ENCODE data around the gene ZNF536. TPM values are rescaled to one million over a fixed set of nuclear protein-coding genes. Genes with fewer than 3 reads are reported as not detected.

Gene ZNF536
- total RNA-seq, 2 experiments from 2014 or later = not detected

DNA sequence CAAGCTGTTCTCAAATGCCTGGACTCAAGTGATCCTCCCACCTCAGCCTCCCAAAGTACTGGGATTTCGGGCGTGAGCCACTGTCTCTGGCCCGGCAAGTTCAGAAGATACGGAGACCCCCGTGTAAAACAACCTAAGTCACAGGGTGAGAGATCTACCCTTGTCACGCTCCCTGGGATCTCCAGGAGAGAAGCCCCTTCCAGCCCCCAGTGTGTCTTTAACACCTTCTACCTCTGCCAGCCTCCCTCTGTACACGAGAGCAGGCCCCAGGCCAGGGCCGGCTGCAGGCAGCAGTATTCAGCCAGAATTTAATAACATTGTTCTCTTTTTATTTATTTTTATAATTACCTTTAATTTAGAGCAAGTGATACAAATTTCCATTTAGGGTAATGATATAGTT is 49.4 kb downstream of the ZNF536 start:
- Mint-ChIP-seq H3K4me3 (no peak overlapping the region), H3K9me3 (ENCODE audit: insufficient read depth) (no peaks in the 10 kb centered on the region), H3K36me3 (ENCODE audit: low read depth) (no peaks in the 10 kb centered on the region), H3K27ac (no peak overlapping the region), H3K27me3 (ENCODE audit: low read depth) (no peaks in the 10 kb centered on the region), H3K4me1 (ENCODE audit: low read depth) (no peaks in the 10 kb centered on the region)
- no peak for ATAC-seq
- POLR2A ChIA-PET = no interaction called here
- CTCF ChIA-PET = no interaction called here
- no peak for DNase-seq

DNA sequence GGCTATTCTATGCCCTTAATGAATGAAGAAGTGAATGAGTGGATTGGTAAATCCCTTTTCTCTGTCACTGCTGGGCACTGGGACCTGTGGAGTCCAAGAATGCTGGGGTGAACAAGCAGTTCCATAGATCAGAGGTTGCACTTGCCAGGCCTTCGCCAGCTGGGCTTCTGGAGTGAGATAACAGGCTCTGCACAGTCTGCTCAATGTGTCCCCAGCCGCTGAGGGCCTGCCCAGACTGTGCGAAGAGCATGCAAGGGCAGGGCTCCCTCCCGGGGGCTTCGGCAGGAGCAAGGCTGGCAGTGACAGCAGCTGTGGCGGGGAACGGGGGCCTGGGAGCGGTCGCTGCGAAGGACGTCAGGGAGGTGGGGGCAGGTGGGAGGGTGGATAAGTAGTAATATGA is 51.3 kb downstream of the ZNF536 start:
- H3K9me3 Mint-ChIP-seq (ENCODE audit: insufficient read depth) = no peaks in the 10 kb centered on the region
- DNase-seq (peak; percentile 7), ATAC-seq (no peak)
- no peaks in the 10 kb centered on the region for H3K27me3 Mint-ChIP-seq (ENCODE audit: low read depth)
- ChIA-PET CTCF (no interaction called here), POLR2A (no interaction called here)
- H3K4me3 Mint-ChIP-seq = no peak overlapping the region
- H3K36me3 Mint-ChIP-seq (ENCODE audit: low read depth) = no peaks in the 10 kb centered on the region
- H3K4me1 Mint-ChIP-seq (ENCODE audit: low read depth) = no peaks in the 10 kb centered on the region
- no peak overlapping the region for H3K27ac Mint-ChIP-seq

DNA sequence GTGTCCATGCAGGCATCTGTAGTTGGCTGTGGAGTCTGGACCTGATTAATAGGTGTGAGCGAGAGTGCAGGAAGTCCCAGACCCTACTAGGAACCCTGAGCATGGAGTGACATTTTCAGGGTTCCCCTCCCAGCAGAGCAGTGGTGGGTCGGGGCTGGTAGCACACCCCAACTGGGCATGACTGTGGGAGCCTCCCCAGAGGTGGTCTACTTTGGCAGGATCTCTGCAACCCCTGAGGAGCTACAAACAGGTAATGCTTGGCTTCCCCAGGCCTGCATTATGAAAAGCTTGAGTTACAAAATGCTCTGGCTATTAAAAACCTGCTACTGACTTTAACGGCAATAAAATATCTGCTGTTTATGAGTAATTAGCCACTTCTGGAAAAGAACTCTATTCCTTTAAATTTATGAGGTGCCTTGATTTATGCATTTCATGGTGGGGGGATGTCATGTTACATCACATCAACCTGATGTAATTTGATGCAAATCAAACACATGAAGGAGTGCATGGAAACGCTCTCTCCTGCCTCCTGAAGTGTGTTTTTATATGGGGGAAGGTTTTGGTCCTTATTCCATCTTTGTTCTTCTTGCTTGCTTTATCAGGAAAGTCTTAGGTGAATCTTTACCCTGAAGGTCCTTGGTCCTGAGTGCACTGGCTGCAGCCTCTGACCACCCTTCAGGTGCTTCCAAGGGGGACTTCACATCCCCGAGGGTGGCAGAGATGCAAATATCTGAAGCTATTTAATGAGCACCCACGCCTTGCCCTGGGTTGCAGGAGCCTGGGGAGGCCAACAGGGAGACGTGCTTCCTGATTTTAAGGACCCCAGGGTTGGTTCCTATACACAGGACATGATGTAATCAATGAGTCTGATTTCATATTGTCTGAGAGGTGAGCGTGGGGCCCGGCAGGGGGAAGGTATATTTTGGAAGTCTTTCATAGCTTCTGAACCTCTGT is 54.0 kb downstream of the ZNF536 start:
- no peaks in the 10 kb centered on the region for H3K9me3 Mint-ChIP-seq (ENCODE audit: insufficient read depth)
- ATAC-seq = no peak
- no peaks in the 10 kb centered on the region for H3K27me3 Mint-ChIP-seq (ENCODE audit: low read depth)
- DNase-seq = no peak
- H3K36me3 Mint-ChIP-seq (ENCODE audit: low read depth) = no peaks in the 10 kb centered on the region
- no peaks in the 10 kb centered on the region for H3K4me1 Mint-ChIP-seq (ENCODE audit: low read depth)
- ChIA-PET CTCF (no interaction called here), POLR2A (no interaction called here)
- H3K4me3 Mint-ChIP-seq = no peak overlapping the region
- no peak overlapping the region for H3K27ac Mint-ChIP-seq

DNA sequence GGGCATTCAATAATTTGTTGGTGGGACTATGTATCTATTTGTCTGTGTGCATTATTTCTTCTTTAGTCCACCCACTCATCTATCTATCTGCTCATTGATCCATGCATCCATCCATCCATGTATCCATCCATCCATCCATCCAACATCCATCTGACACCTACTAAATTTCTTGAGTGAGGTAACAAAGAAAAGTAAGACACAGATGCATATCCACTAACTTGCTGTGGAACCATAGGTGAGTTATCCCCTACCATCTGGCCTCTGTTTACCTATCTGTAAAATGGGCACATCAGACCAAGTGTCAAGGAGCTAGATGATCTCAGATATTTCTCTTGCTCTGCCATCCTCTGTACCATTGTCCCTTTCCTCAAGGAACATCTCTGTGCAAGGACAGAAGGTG is 54.7 kb downstream of the ZNF536 start:
- Mint-ChIP-seq H3K4me3 (no peak overlapping the region), H3K4me1 (ENCODE audit: low read depth) (no peaks in the 10 kb centered on the region), H3K36me3 (ENCODE audit: low read depth) (no peaks in the 10 kb centered on the region), H3K27ac (no peak overlapping the region), H3K9me3 (ENCODE audit: insufficient read depth) (no peaks in the 10 kb centered on the region), H3K27me3 (ENCODE audit: low read depth) (no peaks in the 10 kb centered on the region)
- ChIA-PET POLR2A (no interaction called here), CTCF (no interaction called here)
- DNase-seq (no peak), ATAC-seq (no peak)

DNA sequence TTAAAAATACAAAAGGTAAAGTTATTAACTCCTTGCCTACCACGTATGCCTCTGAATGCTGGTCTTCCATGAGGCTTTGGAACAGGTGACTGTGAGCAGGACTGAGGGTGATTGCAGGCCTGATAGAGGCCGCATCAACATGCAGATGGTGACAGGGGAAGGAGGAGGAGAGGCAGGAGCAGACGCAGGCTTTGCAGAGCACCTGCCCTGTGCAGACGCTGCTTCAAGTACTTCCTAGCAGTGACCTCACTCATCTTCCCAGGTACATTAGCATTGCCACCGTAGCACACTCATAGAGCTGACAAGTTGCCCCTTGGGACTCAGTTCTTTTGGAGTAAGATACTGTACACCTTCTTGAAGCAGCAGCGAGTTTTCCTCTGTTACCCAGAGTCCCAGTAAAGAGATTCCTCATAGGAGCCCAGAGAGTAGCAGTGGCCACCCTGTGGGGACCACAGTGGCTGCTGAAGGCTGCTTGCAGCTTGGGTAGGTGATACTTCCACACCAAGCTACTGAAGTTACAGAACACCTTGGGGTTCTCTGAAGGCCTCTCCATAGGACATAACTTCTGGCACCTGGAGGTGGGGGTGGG is 56.0 kb downstream of the ZNF536 start:
- ATAC-seq (no peak), DNase-seq (no peak)
- no peaks in the 10 kb centered on the region for H3K36me3 Mint-ChIP-seq (ENCODE audit: low read depth)
- no peak overlapping the region for H3K4me3 Mint-ChIP-seq
- no peaks in the 10 kb centered on the region for H3K27me3 Mint-ChIP-seq (ENCODE audit: low read depth)
- H3K4me1 Mint-ChIP-seq (ENCODE audit: low read depth) = no peaks in the 10 kb centered on the region
- no peak overlapping the region for H3K27ac Mint-ChIP-seq
- ChIA-PET POLR2A (no interaction called here), CTCF (no interaction called here)
- no peaks in the 10 kb centered on the region for H3K9me3 Mint-ChIP-seq (ENCODE audit: insufficient read depth)

DNA sequence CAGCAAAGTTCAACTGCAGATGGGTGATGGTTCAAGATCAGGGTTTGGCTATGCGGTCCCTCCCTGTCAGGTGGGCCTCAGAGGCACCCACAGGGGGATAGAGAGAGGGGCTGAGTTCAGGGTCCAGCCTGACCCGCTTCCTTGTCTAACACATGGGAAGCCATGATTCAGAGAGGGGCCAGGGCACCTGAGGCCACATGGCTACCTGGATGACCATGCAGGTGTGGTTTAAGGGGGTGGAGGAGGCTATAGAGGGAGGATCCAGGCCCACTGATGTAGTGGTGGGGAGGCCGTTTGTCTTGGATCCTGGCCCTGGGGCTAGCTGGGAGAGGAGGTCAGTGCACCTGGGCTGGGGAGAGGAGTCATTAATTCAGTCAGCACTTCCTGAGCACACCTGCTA is 56.7 kb downstream of the ZNF536 start:
- ChIA-PET POLR2A (no interaction called here), CTCF (no interaction called here)
- no peaks in the 10 kb centered on the region for H3K36me3 Mint-ChIP-seq (ENCODE audit: low read depth)
- H3K9me3 Mint-ChIP-seq (ENCODE audit: insufficient read depth) = no peaks in the 10 kb centered on the region
- no peak for DNase-seq
- H3K4me1 Mint-ChIP-seq (ENCODE audit: low read depth) = no peaks in the 10 kb centered on the region
- no peaks in the 10 kb centered on the region for H3K27me3 Mint-ChIP-seq (ENCODE audit: low read depth)
- ATAC-seq = no peak
- no peak overlapping the region for H3K27ac Mint-ChIP-seq
- H3K4me3 Mint-ChIP-seq = no peak overlapping the region

DNA sequence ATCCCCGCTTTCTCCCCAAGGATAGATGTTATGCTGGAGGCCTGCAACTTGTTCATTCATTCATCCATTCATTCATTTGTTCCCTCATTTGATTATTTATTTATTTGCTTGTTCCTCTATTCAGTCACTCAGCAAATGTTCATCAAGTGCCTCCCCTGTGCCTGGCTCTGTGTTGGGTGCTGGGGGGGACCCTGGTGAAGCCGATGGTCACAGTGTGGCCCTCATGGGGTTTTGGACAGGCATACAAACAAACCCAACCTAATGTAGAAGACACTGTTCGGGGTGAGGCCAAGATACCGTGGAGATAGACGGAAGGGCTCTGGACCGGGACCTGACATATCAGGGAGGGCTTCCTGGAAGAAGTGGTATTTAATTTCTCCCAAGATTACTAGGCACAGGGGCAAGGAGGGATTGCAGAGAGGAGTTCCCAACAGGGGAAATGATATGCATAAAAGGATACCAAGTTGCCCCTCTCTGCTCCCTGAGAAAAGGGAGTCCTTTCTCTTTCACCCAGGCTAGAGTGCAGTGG is 58.1 kb downstream of the ZNF536 start:
- Mint-ChIP-seq H3K4me1 (ENCODE audit: low read depth) (no peaks in the 10 kb centered on the region), H3K9me3 (ENCODE audit: insufficient read depth) (no peaks in the 10 kb centered on the region), H3K36me3 (ENCODE audit: low read depth) (no peaks in the 10 kb centered on the region), H3K27ac (no peak overlapping the region), H3K27me3 (ENCODE audit: low read depth) (no peaks in the 10 kb centered on the region), H3K4me3 (no peak overlapping the region)
- POLR2A ChIA-PET = no interaction called here
- no peak for ATAC-seq
- CTCF ChIA-PET = no interaction called here
- DNase-seq = no peak

DNA sequence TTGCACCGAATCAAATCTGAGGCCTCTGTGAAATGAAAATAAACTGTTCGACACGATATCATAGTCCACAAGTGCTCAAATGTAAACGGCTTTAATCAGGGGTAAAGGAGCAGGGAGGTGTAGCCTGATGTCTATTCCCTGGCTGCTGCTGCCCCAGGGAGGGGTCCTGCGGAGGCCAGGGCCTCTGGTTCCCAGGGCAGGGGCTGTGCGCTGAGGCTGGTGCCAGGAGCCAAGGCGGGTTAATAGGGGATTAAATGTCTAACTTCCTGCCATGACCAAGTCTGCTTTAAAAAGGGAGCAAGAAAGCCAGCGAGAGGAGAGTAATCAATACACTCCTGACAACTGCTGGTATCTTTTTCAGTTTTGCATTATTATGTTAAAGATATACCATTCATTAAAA is 59.4 kb downstream of the ZNF536 start:
- H3K27ac Mint-ChIP-seq = no peak overlapping the region
- no peaks in the 10 kb centered on the region for H3K36me3 Mint-ChIP-seq (ENCODE audit: low read depth)
- DNase-seq (no peak), ATAC-seq (no peak)
- no peak overlapping the region for H3K4me3 Mint-ChIP-seq
- no peaks in the 10 kb centered on the region for H3K4me1 Mint-ChIP-seq (ENCODE audit: low read depth)
- no peaks in the 10 kb centered on the region for H3K27me3 Mint-ChIP-seq (ENCODE audit: low read depth)
- ChIA-PET CTCF (no interaction called here), POLR2A (no interaction called here)
- no peaks in the 10 kb centered on the region for H3K9me3 Mint-ChIP-seq (ENCODE audit: insufficient read depth)

DNA sequence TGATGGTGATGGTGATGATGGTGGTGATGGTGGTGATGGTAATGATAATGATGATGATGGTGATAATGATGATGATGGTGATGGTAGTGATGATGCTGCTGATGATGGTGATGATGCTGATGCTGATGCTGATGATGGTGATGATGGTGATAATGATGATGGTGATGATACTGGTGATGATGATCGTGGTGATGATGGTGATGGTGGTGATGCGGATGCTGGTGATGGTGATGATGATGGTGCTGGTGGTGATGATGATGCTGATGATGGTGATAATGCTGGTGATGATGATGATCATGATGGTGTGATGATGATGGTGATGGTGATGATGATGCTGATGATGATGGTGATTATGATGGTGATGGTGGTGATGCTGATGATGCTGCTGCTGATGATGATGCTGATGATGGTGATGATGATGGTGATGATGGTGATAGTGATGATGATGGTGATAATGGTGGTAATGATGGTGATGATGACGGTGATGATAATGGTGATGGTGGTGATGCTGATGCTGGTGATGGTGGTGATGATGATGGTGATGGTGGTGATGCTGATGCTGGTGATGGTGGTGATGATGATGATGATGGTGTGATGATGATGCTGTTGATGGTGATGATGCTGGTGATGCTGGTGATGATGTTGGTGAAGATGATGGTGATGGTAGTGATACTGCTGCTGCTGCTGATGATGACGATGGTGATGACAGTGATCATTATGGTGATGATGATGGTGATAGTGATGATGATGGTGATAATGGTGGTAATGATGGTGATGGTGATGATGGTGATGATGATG is 62.8 kb downstream of the ZNF536 start:
- no peaks in the 10 kb centered on the region for H3K9me3 Mint-ChIP-seq (ENCODE audit: insufficient read depth)
- POLR2A ChIA-PET = no interaction called here
- H3K4me1 Mint-ChIP-seq (ENCODE audit: low read depth) = no peaks in the 10 kb centered on the region

DNA sequence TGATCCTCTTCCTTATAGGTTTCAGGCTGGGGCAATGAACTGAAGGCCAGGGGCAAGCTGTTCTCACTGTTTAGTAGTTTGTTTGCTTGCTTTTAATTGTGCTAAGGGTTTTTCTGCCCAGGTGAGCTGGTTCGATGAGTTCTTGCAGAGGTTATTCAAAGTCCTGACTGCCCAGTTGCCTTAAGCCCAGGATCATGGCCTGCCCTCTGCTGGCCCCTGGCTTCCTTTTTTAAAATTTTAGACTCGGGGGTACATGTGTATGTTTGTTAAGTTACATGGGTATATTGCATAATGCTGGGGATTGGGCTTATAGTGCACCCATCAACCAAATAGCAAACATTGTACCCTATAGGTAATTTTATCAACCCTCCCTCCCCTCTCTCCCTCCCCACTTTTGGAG is 65.7 kb downstream of the ZNF536 start:
- Mint-ChIP-seq H3K4me3 (no peak overlapping the region), H3K4me1 (ENCODE audit: low read depth) (no peaks in the 10 kb centered on the region), H3K27me3 (ENCODE audit: low read depth) (no peaks in the 10 kb centered on the region), H3K27ac (no peak overlapping the region), H3K9me3 (ENCODE audit: insufficient read depth) (no peaks in the 10 kb centered on the region), H3K36me3 (ENCODE audit: low read depth) (no peaks in the 10 kb centered on the region)
- POLR2A ChIA-PET = no interaction called here
- DNase-seq (no peak), ATAC-seq (no peak)
- CTCF ChIA-PET = no interaction called here

More for the DNA sequence above, 62.8 kb downstream of the ZNF536 start:
- H3K27ac Mint-ChIP-seq = no peak overlapping the region
- ATAC-seq (no peak), DNase-seq (no peak)
- no peak overlapping the region for H3K4me3 Mint-ChIP-seq
- H3K27me3 Mint-ChIP-seq (ENCODE audit: low read depth) = no peaks in the 10 kb centered on the region
- H3K36me3 Mint-ChIP-seq (ENCODE audit: low read depth) = no peaks in the 10 kb centered on the region
- CTCF ChIA-PET = no interaction called here

DNA sequence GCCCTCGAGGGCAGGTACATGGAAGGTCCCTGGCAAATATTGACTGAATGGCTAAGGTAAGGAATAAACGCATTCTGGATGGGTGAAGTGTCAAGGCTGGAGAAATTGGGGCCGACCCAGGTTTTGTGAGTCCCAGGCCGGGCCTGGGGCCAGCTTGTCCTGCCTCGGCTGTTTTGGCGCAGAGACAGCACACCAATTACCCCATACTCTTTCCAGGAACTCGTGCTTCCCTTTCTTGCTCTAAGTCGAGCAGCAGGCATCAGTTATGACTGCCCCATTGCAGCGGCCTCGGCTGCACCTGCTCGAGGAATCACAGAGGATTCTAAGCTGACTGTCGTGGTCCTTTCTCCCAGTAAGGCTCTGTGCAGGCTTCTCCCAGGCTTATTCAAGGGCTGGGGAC is 67.1 kb downstream of the ZNF536 start:
- Mint-ChIP-seq H3K9me3 (ENCODE audit: insufficient read depth) (no peaks in the 10 kb centered on the region), H3K36me3 (ENCODE audit: low read depth) (no peaks in the 10 kb centered on the region), H3K27me3 (ENCODE audit: low read depth) (no peaks in the 10 kb centered on the region), H3K4me3 (no peak overlapping the region), H3K27ac (no peak overlapping the region), H3K4me1 (ENCODE audit: low read depth) (no peaks in the 10 kb centered on the region)
- ChIA-PET CTCF (no interaction called here), POLR2A (no interaction called here)
- no peak for DNase-seq
- ATAC-seq = no peak

DNA sequence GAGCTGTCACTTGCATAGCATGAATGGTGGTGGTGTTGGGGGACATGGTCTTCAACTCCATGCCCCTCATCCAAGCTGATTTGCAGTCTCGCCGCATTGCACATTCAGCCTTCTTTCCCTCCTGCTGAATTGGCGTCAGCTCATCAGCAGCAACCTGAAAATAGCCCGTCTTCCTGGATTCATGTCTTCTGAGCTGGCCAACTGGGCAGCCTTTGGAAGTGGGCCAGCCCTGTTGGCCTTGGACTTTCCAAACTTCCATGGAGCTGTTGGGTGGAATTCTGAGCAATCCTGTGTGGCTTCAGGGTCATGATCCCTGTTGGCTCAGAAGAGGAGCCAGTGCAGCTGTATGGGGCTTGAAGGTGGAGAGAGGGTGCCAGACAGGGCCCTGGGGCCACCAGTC is 68.8 kb downstream of the ZNF536 start:
- no peaks in the 10 kb centered on the region for H3K27me3 Mint-ChIP-seq (ENCODE audit: low read depth)
- POLR2A ChIA-PET = no interaction called here
- no peak overlapping the region for H3K4me3 Mint-ChIP-seq
- H3K9me3 Mint-ChIP-seq (ENCODE audit: insufficient read depth) = no peaks in the 10 kb centered on the region
- CTCF ChIA-PET = no interaction called here
- no peaks in the 10 kb centered on the region for H3K4me1 Mint-ChIP-seq (ENCODE audit: low read depth)
- H3K36me3 Mint-ChIP-seq (ENCODE audit: low read depth) = no peaks in the 10 kb centered on the region
- no peak overlapping the region for H3K27ac Mint-ChIP-seq
- ATAC-seq (no peak), DNase-seq (no peak)
